SK-N-DZ (cell line): ENCODE data around the gene VARS1.
"Not testable (repeated sequence)": the region's sequence is repeated elsewhere in the genome, so short reads cannot be mapped to it uniquely, and the experiment has no call there.

ENCODE experiments used
- DNase-seq: peaks from one replicate; pipeline ENCODE4 v3.0.0-alpha.2; 2015; ENCODE audit warnings: low spot score

VARS1 gene

DNA sequence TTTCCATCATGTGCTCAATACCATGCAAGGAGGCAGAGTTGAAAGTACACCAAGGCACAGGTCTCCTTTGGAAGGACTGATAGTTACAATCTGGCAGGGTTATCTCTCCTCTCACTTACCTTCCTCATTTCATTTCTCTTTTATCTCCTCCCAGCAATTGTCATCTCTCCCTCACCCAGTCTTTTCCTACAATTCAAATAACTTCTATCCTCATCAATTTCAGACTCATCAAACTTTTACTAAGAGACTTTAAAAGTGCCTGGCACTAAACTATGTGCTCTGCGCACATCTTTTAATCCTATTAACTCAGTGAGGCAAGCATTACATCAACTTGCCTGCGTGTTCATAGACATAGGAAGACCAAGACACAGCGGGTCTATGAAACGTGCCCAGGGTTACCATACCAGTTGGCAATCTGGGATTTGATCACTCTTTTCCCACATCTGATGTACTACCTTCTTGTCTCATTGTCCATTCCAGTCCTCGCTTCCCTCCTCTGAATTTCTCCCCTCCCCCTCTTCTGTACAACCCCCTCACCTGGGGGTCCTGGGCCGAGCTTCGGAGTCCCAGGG, 1.2 kb downstream of the VARS1 start:
- no peak for DNase-seq

DNA sequence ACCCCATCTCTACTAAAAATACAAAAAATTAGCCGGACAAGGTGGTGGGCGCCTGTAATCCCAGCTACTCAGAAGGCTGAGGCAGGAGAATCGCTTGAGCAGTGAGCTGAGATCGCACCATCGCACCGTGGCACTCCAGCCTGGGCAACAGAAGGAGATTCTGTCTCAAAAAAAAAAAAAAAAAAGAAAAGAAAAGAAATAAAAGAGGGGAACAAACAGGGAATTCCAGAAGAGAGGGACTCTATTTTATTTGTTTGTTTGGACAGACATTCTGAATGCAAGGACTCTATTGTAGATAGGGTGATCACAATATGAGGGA, 1.7 kb downstream of the VARS1 start:
- not testable (repeated sequence) for DNase-seq

DNA sequence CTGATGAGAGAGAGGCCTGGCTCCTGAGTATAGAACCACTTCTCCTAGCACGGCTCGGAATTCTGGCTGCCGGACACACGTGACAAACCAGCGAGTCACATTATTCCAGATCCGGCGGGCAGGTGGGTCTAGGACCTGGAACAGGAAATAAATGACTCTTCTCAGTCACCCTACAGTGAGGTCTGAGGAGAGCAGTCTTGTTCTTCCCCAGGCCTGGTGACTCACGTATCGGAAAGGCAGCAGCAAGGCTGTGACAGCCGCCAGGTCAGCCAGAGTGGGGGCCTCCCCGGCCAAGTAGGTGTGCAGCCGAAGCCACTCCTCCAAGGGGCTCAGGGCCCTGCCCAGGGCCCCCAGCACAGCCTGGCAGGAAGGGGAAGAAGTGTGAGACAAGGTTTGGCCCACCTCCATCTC, 2.8 kb downstream of the VARS1 start:
- DNase-seq, result no peak

DNA sequence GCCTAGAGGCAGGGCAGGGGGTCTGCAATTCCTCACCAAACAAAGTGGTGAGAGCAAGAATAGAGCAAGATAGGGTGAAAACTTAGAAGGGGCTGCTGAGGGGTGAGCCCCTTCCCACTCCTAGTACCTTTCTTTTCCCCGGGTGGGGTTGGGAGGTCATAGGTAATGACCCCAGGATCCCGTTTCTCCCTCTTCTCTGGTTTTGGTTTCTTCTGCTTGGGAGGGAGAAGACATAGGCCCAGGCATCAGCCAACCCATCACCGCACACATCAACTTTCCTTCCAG, 3.5 kb downstream of the VARS1 start:
- no peak for DNase-seq

DNA sequence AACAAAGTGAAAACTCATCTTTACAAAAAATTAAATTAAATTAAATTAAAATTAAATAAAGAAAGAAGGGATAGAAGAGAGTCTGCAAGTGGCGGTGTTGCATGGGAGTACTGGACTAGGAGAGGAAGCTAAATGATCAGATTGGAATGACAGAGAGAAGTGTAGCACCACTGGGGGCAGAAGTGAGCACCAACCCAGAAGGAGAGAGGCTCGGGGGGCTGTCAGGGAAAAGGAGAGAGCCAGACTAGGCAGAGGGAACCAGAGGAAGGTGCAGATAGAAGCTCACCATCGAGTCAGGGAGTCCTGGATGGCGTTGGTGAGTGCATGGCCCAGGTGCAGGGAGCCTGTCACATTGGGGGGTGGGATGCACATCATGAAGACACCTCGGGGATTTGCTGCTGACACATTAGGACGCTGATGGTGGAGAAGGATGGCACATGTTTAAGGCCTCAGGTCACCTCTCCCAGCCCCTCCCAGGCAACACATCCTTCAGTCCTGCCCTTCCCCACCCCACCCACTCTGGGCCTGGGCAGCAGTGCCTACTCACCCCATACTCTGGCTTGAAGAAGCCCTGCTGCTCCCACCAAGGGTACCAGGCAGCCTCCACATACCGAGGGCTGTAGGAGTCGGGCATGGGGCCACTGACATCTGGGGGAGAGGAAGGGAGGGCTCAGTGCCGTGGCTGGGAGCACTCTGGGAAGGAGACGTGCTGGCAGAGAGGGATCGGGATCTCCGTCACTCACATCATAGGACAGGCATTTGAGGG, 4.0 kb downstream of the VARS1 start:
- peak; percentile 71 for DNase-seq

DNA sequence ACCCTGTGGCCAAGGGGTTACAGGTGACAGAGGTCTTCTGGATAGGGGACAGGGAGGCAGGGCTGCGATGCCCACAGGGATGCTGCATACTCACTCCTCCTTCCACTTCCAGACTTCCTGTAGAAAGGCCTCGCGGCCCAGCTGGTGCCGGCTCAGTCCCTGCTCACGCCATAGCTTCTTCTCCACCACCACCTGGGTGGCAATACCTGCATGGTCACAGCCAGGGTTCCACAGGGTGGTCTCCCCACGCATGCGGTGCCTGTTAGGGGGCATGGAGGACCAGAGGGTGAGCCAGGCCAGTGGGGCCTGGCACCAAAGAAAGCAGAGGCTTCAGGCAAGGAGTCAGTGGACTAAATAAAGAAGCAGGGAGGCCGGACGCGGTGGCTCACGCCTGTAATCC, 10.1 kb downstream of the VARS1 start:
- DNase-seq, result no peak

DNA sequence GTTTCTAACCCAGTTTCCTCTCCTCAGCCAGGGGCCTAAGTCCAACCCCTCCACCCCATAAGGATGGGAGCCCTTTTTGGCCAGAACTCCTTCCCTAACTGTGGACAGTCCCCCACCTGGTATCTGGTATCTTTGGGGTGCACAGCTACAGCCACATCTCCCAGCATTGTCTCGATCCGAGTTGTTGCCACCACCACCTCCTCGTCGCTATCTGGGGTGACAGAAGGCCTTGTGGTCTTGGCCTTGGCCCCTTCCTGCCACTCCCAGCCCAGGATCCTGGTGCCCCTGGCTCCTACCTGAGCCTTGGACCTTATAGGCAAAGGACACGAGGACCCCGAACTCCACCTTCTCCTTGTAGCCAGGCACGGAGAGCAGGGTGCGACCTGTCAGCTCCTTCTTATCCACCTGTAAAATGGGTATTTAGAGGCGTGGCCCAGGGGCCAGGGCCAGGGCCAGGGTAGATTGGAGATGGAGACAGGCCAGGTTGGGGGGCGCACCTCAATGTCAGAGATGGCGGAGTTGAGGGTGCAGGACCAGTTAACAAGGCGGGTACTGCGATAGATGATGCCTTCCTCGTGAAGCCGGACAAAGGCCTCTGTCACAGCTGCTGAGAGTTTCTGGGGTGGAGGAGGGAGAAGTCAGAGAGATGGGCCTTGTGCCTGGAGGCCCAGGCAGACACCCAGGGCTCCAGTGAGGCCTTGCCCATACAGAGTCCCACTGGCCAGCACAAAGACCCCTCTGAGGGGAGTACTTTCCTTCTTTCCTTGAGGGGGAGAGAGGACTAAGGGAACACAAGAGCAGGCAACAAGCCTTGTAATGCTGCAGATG, 11.2 kb downstream of the VARS1 start:
- DNase-seq, result no peak

DNA sequence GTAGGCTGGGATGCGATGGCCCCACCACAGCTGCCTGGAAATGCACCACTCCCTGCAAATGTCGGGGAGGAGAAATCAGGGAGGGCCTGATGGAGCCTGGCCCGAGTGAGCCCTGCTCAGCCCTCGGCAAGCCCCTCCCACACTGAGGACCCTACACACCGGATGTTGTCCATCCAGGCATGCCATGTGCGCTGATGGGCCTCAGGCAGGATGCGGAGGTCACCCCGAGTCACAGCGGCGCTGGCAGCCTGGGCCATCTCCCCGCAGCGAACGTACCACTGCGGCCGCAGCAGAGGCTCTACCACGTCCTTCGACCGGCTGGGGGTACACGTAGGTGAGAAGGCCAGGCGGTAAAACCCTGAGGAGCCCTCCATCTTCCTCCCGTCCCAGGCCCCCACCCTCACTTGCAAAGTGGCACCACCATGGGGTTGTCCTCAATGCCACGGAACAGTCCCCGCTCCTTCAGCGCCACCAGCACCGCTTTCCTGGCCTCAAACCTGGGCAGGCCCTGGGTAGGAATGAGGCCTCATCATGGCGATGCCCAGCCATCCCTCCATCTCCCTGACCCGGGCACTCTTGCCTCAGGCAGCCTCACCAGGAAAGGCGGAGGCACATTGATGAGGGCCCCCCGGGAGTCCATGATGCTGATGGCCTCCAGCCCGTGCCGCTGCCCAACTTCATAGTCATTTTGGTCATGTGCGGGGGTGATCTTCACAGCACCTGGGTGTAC, 13.3 kb downstream of the VARS1 start:
- DNase-seq, result no peak

DNA sequence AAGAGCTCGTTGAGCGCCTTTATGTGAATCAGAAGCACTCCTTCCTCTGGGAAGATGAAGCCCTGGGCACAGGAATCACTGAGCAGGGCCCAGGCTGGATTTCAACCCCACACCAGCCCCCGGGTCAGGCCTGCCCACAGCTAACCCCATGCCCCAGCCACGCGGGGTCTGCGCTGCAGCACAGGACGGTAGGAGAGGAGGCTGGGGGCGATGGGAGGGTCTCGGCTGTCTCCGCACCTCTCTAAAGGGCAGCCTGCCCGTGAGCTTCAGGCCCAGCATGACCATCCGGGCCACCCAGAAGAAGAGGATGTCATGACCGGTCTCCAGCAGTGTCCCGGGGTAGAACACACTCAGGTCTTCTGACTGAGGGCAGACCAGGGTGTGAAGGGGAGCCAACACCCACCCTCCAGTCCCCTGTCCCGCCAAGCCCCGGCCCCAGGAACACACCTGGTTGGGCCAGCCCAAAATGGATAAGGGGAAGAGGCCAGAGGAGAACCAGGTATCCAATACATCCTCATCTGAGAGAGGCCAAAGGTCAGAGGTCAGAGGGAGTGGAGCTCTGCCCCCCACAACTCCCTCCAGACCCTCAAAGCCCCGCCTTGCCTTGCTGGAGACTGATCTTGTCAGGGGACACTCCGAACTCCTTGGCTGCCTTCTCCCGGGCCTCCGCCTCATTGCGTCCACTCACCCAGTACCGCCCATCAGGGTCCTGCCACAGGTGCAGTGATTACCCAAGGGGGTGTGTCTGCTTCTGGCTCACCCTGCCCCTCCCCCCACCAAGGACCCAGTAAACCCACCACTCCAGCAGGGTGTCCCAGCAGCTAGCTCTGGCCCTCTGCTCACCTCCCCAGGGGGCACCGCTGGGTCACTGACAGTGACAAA, 14.1 kb downstream of the VARS1 start:
- no peak for DNase-seq

DNA sequence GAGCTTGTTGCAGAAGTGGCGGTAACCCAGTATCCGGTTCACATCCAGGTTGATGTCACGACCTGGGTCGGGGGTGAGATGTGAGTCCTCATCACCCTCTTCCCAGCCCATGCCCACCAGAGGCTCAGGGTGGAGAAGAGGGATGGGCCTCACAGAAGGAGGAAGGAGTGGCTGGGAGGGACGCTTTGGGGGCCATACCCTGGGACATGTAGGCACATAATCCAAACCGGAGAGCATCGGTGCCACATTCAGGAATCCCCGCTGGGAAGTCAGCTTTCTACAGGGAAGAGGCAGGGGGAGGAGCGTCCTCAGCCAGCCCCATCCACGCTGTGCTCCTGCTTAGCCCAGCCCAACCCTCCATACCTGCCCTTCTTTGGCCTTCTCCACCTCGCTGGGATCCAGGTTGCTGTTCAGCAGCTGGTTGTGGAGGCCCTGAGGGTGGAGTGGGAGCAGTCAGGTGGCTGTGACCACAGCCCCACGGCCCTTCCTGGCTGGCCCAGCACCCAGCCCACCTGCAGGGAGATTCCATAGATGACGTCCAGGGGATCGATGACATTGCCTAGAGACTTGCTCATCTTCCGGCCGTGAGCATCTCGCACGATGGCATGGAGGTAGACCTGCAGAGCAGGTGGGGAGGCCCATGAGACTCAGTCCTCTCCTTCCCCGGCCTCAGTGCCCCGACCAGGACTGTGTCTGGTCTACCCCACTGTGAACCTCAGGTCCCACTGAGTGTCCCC, 14.9 kb downstream of the VARS1 start:
- no peak for DNase-seq

DNA sequence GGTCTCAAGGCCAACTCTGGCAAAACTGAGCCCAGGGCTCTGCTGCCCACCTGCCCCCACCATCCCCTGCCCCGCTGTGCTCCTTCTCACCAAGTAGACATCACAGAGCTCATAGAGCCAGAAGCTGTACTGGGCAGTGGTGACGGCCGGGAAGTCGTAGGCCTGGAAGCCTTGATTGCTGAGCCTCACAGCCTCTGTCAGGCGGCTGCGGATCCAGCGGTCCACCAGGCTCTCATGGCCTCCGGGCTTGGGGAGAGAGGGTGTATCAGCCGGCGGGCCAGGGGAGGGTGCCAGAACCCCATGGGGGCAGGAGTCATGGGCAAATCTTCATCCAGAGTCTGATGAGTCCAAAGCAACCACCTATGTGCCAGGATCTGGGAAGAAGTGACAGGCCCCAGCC, 15.6 kb downstream of the VARS1 start:
- DNase-seq, result no peak

DNA sequence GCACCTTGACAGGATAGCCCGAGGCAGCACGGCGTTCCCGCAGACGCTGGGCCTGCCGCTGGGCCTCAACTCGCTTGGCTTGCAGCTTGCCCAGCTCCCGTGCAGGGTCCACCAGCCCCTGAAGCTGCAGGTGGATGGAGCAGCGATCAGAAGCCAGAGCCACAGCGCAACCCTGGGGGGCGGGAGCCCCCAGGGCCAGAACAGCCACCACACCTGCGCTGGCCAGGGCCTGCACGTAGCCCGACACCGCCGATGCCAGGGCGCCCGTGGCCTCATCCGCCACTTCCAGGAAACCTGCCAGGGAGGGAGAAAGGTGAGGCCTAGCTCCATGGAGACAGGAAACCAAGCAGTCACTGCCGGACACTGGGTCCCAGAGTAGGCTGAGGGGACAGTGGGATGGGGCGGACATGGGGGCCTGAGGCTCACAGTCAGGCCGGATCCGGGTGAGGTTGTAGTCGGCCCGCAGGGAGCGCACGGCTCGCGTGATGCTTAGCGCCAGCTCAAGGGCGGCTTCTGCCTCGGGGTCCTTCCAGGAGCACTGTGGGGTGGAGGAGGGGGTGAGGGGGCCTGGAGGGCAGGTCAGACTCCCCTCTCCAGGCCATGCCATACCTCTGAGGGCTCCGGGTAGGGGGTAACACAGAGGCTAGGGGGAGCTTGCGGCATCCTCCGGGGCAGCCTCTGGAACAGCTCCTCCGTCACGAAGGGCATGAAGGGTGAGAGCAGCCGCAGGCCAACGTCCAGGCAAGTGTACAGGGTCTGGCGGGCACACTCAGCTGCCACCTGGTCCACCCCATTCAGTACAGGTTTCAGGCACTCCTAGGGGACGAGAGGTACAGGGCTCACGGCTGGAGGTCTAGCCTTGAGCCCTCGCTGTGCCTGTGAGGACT, 16.3 kb downstream of the VARS1 start:
- no peak for DNase-seq

DNA sequence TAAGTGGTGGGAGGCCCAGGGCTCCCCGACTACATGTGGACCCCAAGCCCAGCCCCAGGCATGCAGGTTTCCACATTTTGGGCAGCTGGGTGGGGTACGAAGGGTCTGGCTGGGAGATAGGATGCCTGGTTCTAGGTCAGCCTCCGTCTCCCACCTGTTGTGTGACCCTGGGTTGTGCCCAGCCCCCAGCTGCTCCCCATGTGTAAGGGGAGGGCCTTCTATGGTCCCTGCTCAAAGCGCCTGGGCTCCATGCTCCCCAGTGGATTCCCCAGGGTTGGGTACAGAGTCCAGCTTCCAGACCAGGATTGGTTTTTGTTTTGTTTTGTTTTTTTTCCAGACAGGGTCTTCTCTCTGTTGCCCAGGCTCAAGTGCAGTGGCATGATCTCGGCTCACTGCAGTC, 17.4 kb downstream of the VARS1 start:
- DNase-seq, result no peak

DNA sequence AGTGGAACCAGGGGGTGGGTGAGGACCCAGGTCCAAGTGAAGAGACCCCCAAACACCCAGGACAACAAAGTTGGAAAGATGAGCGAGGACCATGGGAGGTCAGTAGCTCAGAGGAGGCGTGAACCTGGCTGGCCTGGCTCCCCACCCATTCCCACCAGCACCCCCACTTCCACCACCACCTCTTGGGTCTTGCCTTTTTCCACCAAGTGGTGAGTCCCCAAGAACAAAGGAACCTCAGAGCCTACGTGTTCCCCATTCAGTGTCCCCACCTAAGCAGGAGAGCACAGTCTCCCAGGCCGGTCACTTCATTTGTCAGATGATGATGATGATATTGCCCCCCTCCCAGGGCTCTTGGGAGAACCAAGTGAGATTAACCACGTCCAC, 17.9 kb downstream of the VARS1 start:
- no peak for DNase-seq

DNA sequence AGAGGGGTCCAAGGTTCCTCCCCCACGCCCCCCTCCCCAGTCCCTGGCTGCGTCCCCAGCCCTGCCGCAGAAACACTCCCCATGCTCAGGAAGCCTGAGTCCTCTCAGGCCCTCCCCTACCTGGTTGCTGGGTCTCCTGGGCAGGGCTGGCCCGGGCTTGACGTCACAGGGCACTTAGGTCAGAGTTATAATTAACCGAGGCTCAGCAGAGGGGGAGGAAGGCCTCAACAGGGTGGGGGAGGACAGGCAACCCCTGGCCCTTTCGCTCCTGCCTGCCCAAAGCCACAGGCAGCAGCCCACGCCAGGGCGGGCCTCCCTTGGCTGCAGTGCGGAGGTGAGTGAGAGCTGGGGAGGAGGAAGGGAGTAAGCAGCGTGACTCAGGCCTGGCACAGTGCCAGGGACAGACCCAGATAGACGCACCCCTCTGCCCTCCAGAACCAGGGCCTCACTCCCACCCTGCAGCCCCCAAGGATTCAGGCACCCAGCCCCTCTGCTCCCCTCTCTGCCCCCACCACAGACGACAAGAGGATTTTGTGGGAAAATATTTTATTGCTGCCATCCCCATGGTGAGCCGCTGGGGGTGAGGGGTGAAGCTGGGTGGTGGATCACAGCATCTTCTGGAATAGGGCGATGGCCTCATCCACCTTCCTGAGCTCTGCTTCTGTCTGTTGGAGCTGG, 18.4 kb downstream of the VARS1 start, which contains the start of gene VWA7:
Gene VWA7 (minus strand): TSS at position 340 of the 678 bp plus-strand sequence. CDS start 549 bp downstream, outside the sequence.
- DNase-seq, result peak; percentile 54

DNA sequence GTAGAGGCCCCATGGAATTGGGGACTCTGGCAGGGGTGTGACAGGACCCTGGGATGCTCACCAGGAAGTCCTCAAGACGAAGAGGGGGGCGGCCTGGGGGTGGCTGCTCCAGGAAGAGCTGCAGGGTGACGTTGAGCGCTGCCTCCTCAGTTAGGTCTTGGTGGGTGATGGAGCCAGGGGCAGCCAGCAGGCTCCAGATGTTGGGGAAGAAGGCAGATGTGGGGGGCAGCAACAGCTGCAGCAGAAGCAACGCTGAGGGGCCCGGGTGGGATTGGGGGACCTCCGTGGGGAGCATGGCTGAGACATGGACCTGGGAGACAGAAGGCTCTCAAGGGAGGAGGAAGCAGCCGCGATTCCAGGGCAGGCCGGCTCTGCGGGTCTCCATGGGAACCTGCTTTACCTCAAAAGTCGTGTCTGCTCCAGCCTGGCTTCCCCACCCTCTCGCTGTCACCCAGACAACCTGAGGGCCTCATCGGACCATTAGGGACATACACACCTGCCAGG, 19.0 kb downstream of the VARS1 start:
- DNase-seq, result peak; percentile 31

DNA sequence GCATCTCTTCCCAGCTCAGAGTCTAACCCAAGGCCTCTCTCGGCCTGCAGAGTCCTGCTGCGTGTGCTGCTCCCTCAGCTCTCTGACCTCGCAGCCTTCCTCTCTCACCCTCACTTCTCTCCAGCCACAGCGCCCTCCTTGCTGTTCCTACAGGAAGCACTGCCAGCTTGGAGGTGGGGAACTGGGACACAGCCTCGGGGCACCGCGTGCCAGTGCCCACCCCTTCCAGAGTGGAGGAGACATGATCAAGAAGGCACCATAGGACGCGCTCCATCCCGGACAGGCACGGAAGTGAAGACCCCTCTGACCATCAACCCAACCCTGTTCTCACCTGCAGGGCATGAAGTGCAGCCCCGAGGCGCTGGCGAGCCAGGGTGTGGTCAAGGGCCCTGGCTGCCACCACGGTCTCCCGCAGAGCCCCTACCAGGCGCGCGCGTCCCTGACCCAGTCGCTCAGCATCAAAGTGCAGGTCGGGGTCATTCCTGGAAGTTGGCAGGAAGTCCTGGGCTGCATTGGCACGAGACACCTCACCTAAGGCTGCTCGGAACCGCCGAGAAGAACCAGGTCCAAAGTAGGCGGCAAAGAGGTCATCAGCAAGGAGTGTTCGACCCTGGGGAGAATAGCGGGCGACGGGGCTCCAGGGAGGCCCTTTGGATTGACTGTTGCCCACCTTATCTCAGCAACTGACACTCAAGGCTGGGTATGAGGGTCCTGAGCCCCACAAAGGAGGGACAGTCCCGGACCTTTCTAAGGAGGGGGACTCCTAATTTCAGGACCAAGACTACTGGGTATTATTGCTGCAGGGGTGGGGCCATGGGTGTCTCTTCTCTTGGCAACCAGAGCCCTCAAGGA, 19.7 kb downstream of the VARS1 start:
- no peak for DNase-seq

DNA sequence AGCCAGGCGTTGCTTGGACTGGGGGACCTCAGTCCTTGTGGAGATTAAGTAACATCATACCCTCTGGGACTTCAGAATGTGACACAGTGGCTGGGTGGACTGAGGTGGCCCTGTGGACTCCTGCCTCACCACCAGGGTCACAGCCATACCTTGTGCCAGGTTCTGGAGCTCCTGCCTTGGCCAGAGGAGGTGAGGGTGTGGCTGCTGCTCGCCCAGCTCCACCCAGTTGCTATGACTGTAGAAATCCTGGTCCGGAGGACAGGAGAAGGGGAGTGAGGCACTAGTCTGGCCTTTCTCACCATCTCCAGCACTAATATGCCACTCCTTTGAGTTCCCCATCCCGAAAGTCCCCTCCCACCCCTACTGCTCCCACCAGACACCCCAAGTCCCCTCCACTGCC, 20.4 kb downstream of the VARS1 start:
- DNase-seq, result no peak
